HCT116 (cell line): Measurements from ENCODE around the gene PCDH19. TPM values are rescaled to one million over a fixed set of nuclear protein-coding genes. Genes with fewer than 3 reads are reported as not detected.

ENCODE experiments used
- ATAC-seq: fragments of 200-7000 bp; cut with Tn5 transposase; 2 replicates; pipeline ENCODE4 v1.9.1; 2020; ENCODE audit warnings: mild to moderate bottlenecking, moderate library complexity
- BruUV-seq: library from RNA; stranded (reverse); fragments of 400-500 nt; replicated peaks from 2 replicates; lab custom pipeline; 2021; lab: Mats Ljungman, UMichigan
- CTCF ChIA-PET: fragments of 300-600 bp; sonication (Branson Sonifier 250); formaldehyde crosslinking; loops from one replicate; lab custom pipeline; 2021; ENCODE audit warnings: antibody characterized with exemption; lab: Charles Lee
- POLR2A ChIA-PET: fragments of 300-600, 350-600 bp; sonication (Branson Sonifier 250); formaldehyde crosslinking; loops from one replicate; lab custom pipeline; 2021; ENCODE audit warnings: antibody characterized with exemption; lab: Charles Lee
- RAD21 ChIA-PET, 2 experiments: fragments of 300-600 bp; sonication (Branson Sonifier 250); formaldehyde crosslinking; loops; one replicate each; lab custom pipeline; 2023; ENCODE audit warnings: low total read pairs in 2 of 2; ENCODE audit not compliant: uncharacterized antibody in 2 of 2, unreplicated experiment in 2 of 2, low non-redundant PET in 1 of 2; lab: Charles Lee
- DNase-seq: peaks from one replicate; pipeline ENCODE4 v3.0.0-alpha.2; 2010; ENCODE audit warnings: low read depth, low spot score
- H2AFZ ChIP-seq: fragments of 200-600 bp; shearing (Covaris generic), sonication (generic); 2 replicates; pipeline ENCODE4 v1.6.1; 2017; ENCODE audit warnings: low read depth, mixed run types, mixed read lengths, antibody characterized with exemption, low read length; ENCODE audit not compliant: poor library complexity, severe bottlenecking
- H3K27ac ChIP-seq: 2 replicates; pipeline ENCODE4 v1.5.1; 2012; ENCODE audit warnings: low read depth, low read length
- H3K27me3 ChIP-seq: fragments of 200-600 bp; sonication (generic); 2 replicates; pipeline ENCODE4 v1.6.1; 2016; ENCODE audit warnings: mixed run types, low read length, mixed read lengths; ENCODE audit not compliant: insufficient read depth
- H3K36me3 ChIP-seq, 2 experiments: fragments of 200-500 bp in 1 of 2; fragments of 200-600 bp in 1 of 2; sonication (Bioruptor generic) in 1 of 2; sonication (generic) in 1 of 2; 2 replicates each; pipeline versions ENCODE4 v1.5.1 to v1.6.1; 2014 to 2016; ENCODE audit warnings: low read length in 2 of 2, inconsistent platforms in 1 of 2, mixed read lengths in 1 of 2, mixed run types in 1 of 2; ENCODE audit not compliant: insufficient read depth in 2 of 2, control insufficient read depth in 1 of 2
- H3K4me1 ChIP-seq, 2 experiments: fragments of 200-600 bp in 1 of 2; sonication (generic) in 1 of 2; 2 replicates each; pipeline versions ENCODE4 v1.5.1 to v1.6.1; 2012 to 2017; ENCODE audit warnings: low read length in 2 of 2, inconsistent platforms in 1 of 2, mild to moderate bottlenecking in 1 of 2, mixed read lengths in 1 of 2, mixed run types in 1 of 2, moderate library complexity in 1 of 2; ENCODE audit not compliant: insufficient read depth in 2 of 2, control insufficient read depth in 1 of 2
- H3K4me2 ChIP-seq: fragments of 200-600 bp; sonication (generic); 2 replicates; pipeline ENCODE4 v1.6.1; 2017; ENCODE audit warnings: mixed run types, low read length, mixed read lengths
- H3K4me3 ChIP-seq, 2 experiments: fragments of 200-600 bp in 1 of 2; sonication (generic) in 1 of 2; replicated peaks in 1 of 2; 2 replicates each; pipeline ENCODE4 v1.5.1; 2011 to 2016; ENCODE audit warnings: low read length in 2 of 2, control low read depth in 1 of 2, low read depth in 1 of 2, mild to moderate bottlenecking in 1 of 2, mixed read lengths in 1 of 2, mixed run types in 1 of 2
- H3K79me2 ChIP-seq: fragments of 200-600 bp; sonication (generic); 2 replicates; pipeline ENCODE4 v1.6.1; 2017; ENCODE audit warnings: mild to moderate bottlenecking, mixed run types, low read length, moderate library complexity, mixed read lengths; ENCODE audit not compliant: insufficient read depth
- H3K9ac ChIP-seq: fragments of 200-600 bp; sonication (generic); 2 replicates; pipeline ENCODE4 v1.6.1; 2016; ENCODE audit warnings: low read length, mixed read lengths
- H3K9me2 ChIP-seq: fragments of 200-600 bp; sonication (generic), shearing (Covaris generic); 2 replicates; pipeline ENCODE4 v1.6.1; 2017; ENCODE audit warnings: mixed run types, mild to moderate bottlenecking, moderate library complexity; ENCODE audit not compliant: insufficient read depth
- H3K9me3 ChIP-seq, 2 experiments: fragments of 200-500 bp in 1 of 2; fragments of 200-600 bp in 1 of 2; sonication (Bioruptor generic) in 1 of 2; sonication (generic) in 1 of 2; 2 replicates each; pipeline ENCODE4 v1.6.1; 2014 to 2017; ENCODE audit warnings: low read length in 2 of 2, mixed read lengths in 2 of 2, inconsistent platforms in 1 of 2, low read depth in 1 of 2, mild to moderate bottlenecking in 1 of 2, mixed run types in 1 of 2, moderate library complexity in 1 of 2; ENCODE audit not compliant: control insufficient read depth in 1 of 2, insufficient read depth in 1 of 2
- H4K20me1 ChIP-seq: fragments of 200-600 bp; sonication (generic), shearing (Covaris generic); 2 replicates; pipeline ENCODE4 v1.6.1; 2017; ENCODE audit warnings: mixed run types, mild to moderate bottlenecking, moderate library complexity; ENCODE audit not compliant: insufficient read depth
- CEBPB ChIP-seq: IDR thresholded peaks from 2 replicates; pipeline ENCODE4 v1.6.1; 2012; ENCODE audit warnings: low read depth
- CTCF ChIP-seq, 3 experiments: fragments of 200-600 bp in 1 of 3; sonication (generic) in 1 of 3; IDR thresholded peaks in 2 of 3; conservative IDR thresholded peaks in 1 of 3; 2 replicates each; pipeline ENCODE4 v1.5.1; 2012 to 2017; ENCODE audit warnings: low read depth in 2 of 3, low read length in 2 of 3, antibody characterized with exemption in 1 of 3, borderline replicate concordance in 1 of 3, control low read depth in 1 of 3, mild to moderate bottlenecking in 1 of 3, mixed read lengths in 1 of 3, mixed run types in 1 of 3, moderate library complexity in 1 of 3; ENCODE audit not compliant: insufficient read depth in 1 of 3
- EGR1 ChIP-seq: IDR thresholded peaks from 2 replicates; pipeline ENCODE4 v1.6.1; 2012; ENCODE audit warnings: low read depth
- EZH2 ChIP-seq: fragments of 200-600 bp; sonication (generic); IDR thresholded peaks from 2 replicates; pipeline ENCODE4 v1.6.1; 2017; ENCODE audit warnings: antibody characterized with exemption, mixed run types
- FOSL1 ChIP-seq: IDR thresholded peaks from 2 replicates; pipeline ENCODE4 v1.6.1; 2012; ENCODE audit warnings: low read depth
- JUND ChIP-seq: IDR thresholded peaks from 2 replicates; pipeline ENCODE4 v1.6.1; 2012
- POLR2A ChIP-seq: IDR thresholded peaks from 2 replicates; pipeline ENCODE4 v1.7.0; 2011; ENCODE audit warnings: borderline replicate concordance; ENCODE audit not compliant: insufficient read depth, insufficient read length; ENCODE audit errors: extremely low read depth
- RAD21 ChIP-seq: IDR thresholded peaks from 2 replicates; pipeline ENCODE4 v1.6.1; 2012; ENCODE audit warnings: low read depth, mild to moderate bottlenecking
- REST ChIP-seq: IDR thresholded peaks from 2 replicates; pipeline ENCODE4 v1.6.1; 2012; ENCODE audit warnings: low read depth
- SIN3A ChIP-seq: IDR thresholded peaks from 2 replicates; pipeline ENCODE4 v1.6.1; 2012; ENCODE audit warnings: low read depth
- SP1 ChIP-seq: IDR thresholded peaks from 2 replicates; pipeline ENCODE4 v1.6.1; 2012; ENCODE audit warnings: low read depth
- SRF ChIP-seq: IDR thresholded peaks from 2 replicates; pipeline ENCODE4 v1.6.1; 2012; ENCODE audit warnings: low read depth
- YY1 ChIP-seq: IDR thresholded peaks from 2 replicates; pipeline ENCODE4 v1.6.1; 2011; ENCODE audit warnings: low read length, low read depth, moderate library complexity, mild to moderate bottlenecking; ENCODE audit not compliant: insufficient replicate concordance; ENCODE audit errors: extremely low read depth
- ZBTB33 ChIP-seq: IDR thresholded peaks from 2 replicates; pipeline ENCODE4 v1.6.1; 2011; ENCODE audit warnings: mild to moderate bottlenecking, low read length, moderate library complexity; ENCODE audit not compliant: insufficient replicate concordance; ENCODE audit errors: extremely low read depth
- ZNF274 ChIP-seq: fragments of 200-500 bp; sonication (Bioruptor generic); IDR thresholded peaks from 2 replicates; pipeline ENCODE4 v1.6.1; 2014; ENCODE audit warnings: mild to moderate bottlenecking, low read depth, low read length, inconsistent platforms
- intact Hi-C: fragments of 100-400 bp; cut with micrococcal nuclease; formaldehyde crosslinking; loops from 2 replicates; pipeline ENCODE4 v1.10.0; 2022
- total RNA-seq: library from RNA; stranded (reverse); gene quantifications from one replicate; pipeline ENCODE4 v1.2.1, GENCODE V29; 2021; ENCODE audit not compliant: unreplicated experiment

The PCDH19 gene
- total RNA-seq, 1 experiment from 2014 or later: 0.32 TPM

GRCh38 chrX:100413229-100413628 is 3.2 kb upstream of the PCDH19 start:
- ChIA-PET POLR2A (no interaction called here), CTCF (interaction anchor here (0.8 to 4.0 kb wide), 7 partner anchors 11 to 228 kb away, joined by 3 to 42 read pairs (median 4); no protein-coding TSS in a partner anchor), RAD21 (interaction anchor here (0.6 to 1.4 kb wide), 3 partner anchors 43 to 45 kb away, joined by 3 to 5 read pairs (median 4); no protein-coding TSS in a partner anchor)
- Histone ChIP-seq H3K4me2 (peak overlapping the region; percentile 39), H3K4me3 (no peak overlapping the region), H4K20me1 (no peaks in the 10 kb centered on the region), H3K9me3 (no peaks in the 10 kb centered on the region), H2AFZ (no peak overlapping the region), H3K27me3 (no peaks in the 10 kb centered on the region), H3K79me2 (no peaks in the 10 kb centered on the region), H3K9ac (no peak overlapping the region), H3K27ac (no peak overlapping the region), H3K36me3 (no peaks in the 10 kb centered on the region), H3K9me2 (no peaks in the 10 kb centered on the region), H3K4me1 (no peaks in the 10 kb centered on the region; a peak in 1 of 4 replicates)
- DNase-seq: no peak
- no TSS peak for BruUV-seq
- TF ChIP-seq RAD21: peak; percentile 64
- no peak for TF ChIP-seq ZNF274
- no peak for TF ChIP-seq SIN3A
- TF ChIP-seq POLR2A: no peak
- no peak for TF ChIP-seq FOSL1
- TF ChIP-seq EZH2: no peak
- no peak for TF ChIP-seq JUND
- TF ChIP-seq CTCF (IDR thresholded peaks at IDR 0.05 in 2 of 3, conservative IDR thresholded peaks at IDR 0.05 in 1 of 3; ENCODE audit: borderline replicate concordance in 1 of 3, insufficient read depth in 1 of 3, low read depth in 2 of 3, low read length in 2 of 3): peak; percentile 24 to 54 (median 26); a peak in 4 of 6 replicates
- TF ChIP-seq ZBTB33: no peak
- TF ChIP-seq EGR1: no peak
- no peak for TF ChIP-seq CEBPB
- no peak for TF ChIP-seq SP1
- no peak for TF ChIP-seq SRF
- TF ChIP-seq YY1: no peak
- no peak for TF ChIP-seq REST
- ATAC-seq: peak; percentile 75
- intact Hi-C loops: loop anchor here (2.0 kb wide), 1 partner anchor 44 kb away; no protein-coding TSS in a partner anchor
